COLO668 (cell line): ENCODE data around the gene RNASEH2A.

Experiments used
- DNase-seq: peaks from one replicate; lab custom pipeline; 2025; ENCODE audit not compliant: unreplicated experiment; lab: John Stamatoyannopoulos, UW

Gene RNASEH2A

GRCh38 chr19:12782424-12783290, 23.7 kb upstream of the RNASEH2A start:
- DNase-seq, result peak; percentile 85

- DNase-seq, result no peak
Observed at GRCh38 chr19:12783291-12783848, 23.0 kb upstream of the RNASEH2A start.

- no peak for DNase-seq
Observed at GRCh38 chr19:12783849-12784393, 22.5 kb upstream of the RNASEH2A start.

- no peak for DNase-seq
Observed at GRCh38 chr19:12784394-12784870, 22.0 kb upstream of the RNASEH2A start.

- no peak for DNase-seq
Observed at GRCh38 chr19:12784871-12785430, 21.4 kb upstream of the RNASEH2A start.

- DNase-seq, result no peak
Observed at GRCh38 chr19:12785431-12786031, 20.9 kb upstream of the RNASEH2A start.

- DNase-seq, result no peak
Observed at GRCh38 chr19:12786141-12786870, 20.1 kb upstream of the RNASEH2A start.

- no peak for DNase-seq
Observed at GRCh38 chr19:12786952-12787351, 19.4 kb upstream of the RNASEH2A start.

- DNase-seq, result no peak
Observed at GRCh38 chr19:12787458-12787857, 18.9 kb upstream of the RNASEH2A start.

GRCh38 chr19:12788042-12788681, 18.2 kb upstream of the RNASEH2A start:
- no peak for DNase-seq

GRCh38 chr19:12788682-12789097, 17.7 kb upstream of the RNASEH2A start:
- peak; percentile 81 for DNase-seq

- peak; percentile 82 for DNase-seq
Observed at GRCh38 chr19:12789098-12789903, 17.1 kb upstream of the RNASEH2A start.

- peak; percentile 98 for DNase-seq
Observed at GRCh38 chr19:12789904-12790619, 16.3 kb upstream of the RNASEH2A start.

- DNase-seq, result no peak
Observed at GRCh38 chr19:12790628-12791344, 15.6 kb upstream of the RNASEH2A start.

- peak; percentile 96 for DNase-seq
Observed at GRCh38 chr19:12791345-12792050, 14.9 kb upstream of the RNASEH2A start, which contains the start of gene JUNB. TSS of gene JUNB (plus strand) at chr19:12791486. CDS start at chr19:12791772, 286 bp downstream.

- DNase-seq, result peak; percentile 88
Observed at GRCh38 chr19:12792051-12792852, 14.1 kb upstream of the RNASEH2A start.
